ENCODE measurements around the gene ATOSB.
"Not testable (repeated sequence)": the region's sequence is repeated elsewhere in the genome, so short reads cannot be mapped to it uniquely, and the experiment has no call there.

DNA sequence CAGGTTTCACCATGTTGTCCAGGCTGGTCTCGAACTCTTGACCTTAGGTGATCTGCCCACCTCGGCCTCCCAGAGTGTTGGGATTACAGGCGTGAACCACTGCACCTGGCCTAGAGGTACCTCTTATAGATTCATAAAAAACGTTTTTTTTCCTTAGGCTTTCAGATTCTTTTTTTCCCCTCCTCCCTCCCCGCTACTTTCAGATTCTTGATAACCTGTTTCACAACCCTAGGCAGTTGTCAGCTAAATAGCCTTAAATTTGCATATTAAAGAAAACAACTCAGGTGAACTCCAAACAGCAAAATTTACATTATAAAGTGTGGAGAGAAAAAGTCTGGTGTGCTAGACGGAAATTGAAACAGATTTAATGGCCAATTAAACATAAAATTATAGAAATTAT is 42.2 kb upstream of the ATOSB start:
- TF ChIP-seq, protein P1, sequence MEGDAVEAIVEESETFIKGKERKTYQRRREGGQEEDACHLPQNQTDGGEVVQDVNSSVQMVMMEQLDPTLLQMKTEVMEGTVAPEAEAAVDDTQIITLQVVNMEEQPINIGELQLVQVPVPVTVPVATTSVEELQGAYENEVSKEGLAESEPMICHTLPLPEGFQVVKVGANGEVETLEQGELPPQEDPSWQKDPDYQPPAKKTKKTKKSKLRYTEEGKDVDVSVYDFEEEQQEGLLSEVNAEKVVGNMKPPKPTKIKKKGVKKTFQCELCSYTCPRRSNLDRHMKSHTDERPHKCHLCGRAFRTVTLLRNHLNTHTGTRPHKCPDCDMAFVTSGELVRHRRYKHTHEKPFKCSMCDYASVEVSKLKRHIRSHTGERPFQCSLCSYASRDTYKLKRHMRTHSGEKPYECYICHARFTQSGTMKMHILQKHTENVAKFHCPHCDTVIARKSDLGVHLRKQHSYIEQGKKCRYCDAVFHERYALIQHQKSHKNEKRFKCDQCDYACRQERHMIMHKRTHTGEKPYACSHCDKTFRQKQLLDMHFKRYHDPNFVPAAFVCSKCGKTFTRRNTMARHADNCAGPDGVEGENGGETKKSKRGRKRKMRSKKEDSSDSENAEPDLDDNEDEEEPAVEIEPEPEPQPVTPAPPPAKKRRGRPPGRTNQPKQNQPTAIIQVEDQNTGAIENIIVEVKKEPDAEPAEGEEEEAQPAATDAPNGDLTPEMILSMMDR (IDR thresholded peaks at IDR 0.05), result not testable (repeated sequence)
- TF ChIP-seq POLR2A (IDR thresholded peaks at IDR 0.05), result not testable (repeated sequence)
